Measurements from ENCODE around the gene PMEPA1.

The PMEPA1 gene

DNA sequence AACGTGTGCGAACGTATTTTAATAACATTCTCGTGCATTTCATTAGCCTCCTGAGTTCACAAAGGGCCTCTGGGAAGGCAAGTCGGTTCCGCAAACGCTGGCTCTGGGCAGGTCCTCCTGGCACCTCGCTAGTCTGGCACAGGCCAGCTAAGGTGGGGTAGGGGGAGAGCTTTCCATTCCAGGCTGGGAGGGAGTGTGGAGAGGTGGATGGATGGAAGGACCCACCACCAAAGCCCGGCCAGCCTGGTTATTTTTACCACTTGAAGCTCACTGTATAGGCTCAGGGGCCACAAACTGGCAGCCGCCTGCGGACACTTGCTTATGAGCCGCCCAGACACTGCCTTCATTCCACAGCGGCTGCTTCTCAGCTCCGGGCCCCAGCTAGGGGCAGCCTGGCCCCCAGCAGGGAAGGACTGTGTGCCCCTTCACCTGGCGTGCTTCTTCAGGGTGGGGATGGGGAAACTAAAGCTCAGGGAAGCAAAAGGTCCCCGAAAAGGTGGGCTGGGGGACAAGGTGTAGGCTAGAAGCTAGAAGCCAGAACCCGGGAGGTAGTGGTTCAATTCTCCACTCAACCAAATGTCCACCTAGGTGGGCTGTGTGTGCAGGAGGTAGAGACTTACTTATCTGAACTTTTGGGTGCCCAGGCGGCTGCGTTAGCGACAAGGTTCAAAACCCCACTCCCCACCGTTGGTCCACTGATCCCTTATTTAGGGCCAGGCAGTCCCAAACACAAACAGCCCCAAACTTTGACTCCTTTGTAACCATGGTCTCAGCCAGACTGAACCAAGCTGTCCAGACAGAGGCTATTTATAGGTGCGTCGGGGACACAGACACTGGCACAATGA is 1.7 kb downstream of the PMEPA1 start:
- Histone ChIP-seq H3K9me3 (replicated peaks in 1 of 2; ENCODE audit: control insufficient read depth in 2 of 2, insufficient read depth in 1 of 2, low read depth in 1 of 2, low read length in 2 of 2) (no peaks in the 10 kb centered on the region), H3K27ac (replicated peaks; ENCODE audit: low read length) (no peak overlapping the region), H3K4me2 (ENCODE audit: insufficient read depth, low read length, poor library complexity, severe bottlenecking) (no peak overlapping the region), H2BK5ac (ENCODE audit: low read length) (no peak overlapping the region), H2AK5ac (ENCODE audit: low read depth, low read length) (no peak overlapping the region), H4K8ac (ENCODE audit: low read depth, low read length) (no peak overlapping the region), H3K4me3 (ENCODE audit: low read length in 2 of 2) (peak overlapping the region in 1 of 2 donors; percentile 54), H2AFZ (ENCODE audit: low read length) (peak overlapping the region; percentile 79), H3K79me1 (ENCODE audit: low read depth, low read length) (no peaks in the 10 kb centered on the region), H3K18ac (ENCODE audit: low read length) (no peak overlapping the region), H3K4me1 (ENCODE audit: control insufficient read depth in 2 of 2, insufficient read depth in 1 of 2, low read depth in 1 of 2, low read length in 2 of 2) (peaks cover 3 to 28% of the 10 kb centered on the region in 2 donors), H3K27me3 (ENCODE audit: control insufficient read depth in 3 of 3, insufficient read depth in 3 of 3, low read depth in 1 of 3, low read length in 3 of 3) (peaks cover 20 to 71% (median 46%) of the 10 kb centered on the region in 3 experiments), H3K4ac (ENCODE audit: low read length) (no peak overlapping the region), H4K91ac (ENCODE audit: low read depth, low read length, poor library complexity) (no peak overlapping the region), H3K36me3 (replicated peaks in 1 of 2; ENCODE audit: control insufficient read depth in 2 of 2, insufficient read depth in 2 of 2, low read length in 2 of 2) (no peaks in the 10 kb centered on the region), H2BK12ac (ENCODE audit: low read length) (no peak overlapping the region), H3K14ac (ENCODE audit: low read length) (no peak overlapping the region), H3K23ac (ENCODE audit: low read depth, low read length, poor library complexity) (peak overlapping the region; percentile 53), H2BK15ac (ENCODE audit: low read length) (no peak overlapping the region), H2BK120ac (ENCODE audit: low read depth, low read length) (no peak overlapping the region), H3K9ac (ENCODE audit: low read depth, low read length, poor library complexity) (no peak overlapping the region)
- no peak for DNase-seq (ENCODE audit: low spot score)
- WGBS, 2 donors (ENCODE audit: extremely low coverage in 2 of 2, insufficient read length in 2 of 2, insufficient replicate concordance in 1 of 2), result no CpG with 5 or more reads among the region's 23 CpGs

DNA sequence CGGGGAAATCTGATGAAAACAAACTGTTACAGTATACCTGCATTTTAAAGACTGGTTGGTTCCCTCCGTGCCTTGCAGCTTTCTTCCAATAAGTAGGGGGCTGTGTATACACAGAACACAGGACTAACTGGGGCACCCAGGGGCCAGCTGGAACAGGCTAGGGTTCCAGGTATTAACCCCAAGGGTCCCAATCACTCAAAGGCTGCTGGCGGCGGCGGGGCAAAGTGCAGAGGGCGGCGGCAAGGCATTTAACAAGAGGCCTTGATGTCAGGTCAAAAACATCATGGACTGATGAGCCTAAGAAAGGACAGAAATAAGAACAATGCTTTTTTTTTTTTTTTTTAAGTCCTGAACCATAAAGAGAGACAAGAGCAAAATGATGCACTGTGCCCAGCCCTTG is 2.5 kb downstream of the PMEPA1 start:
- Histone ChIP-seq H3K4me3 (ENCODE audit: low read length in 2 of 2) (no peak overlapping the region), H3K9ac (ENCODE audit: low read depth, low read length, poor library complexity) (no peak overlapping the region), H3K4ac (ENCODE audit: low read length) (no peak overlapping the region), H3K27me3 (ENCODE audit: control insufficient read depth in 3 of 3, insufficient read depth in 3 of 3, low read depth in 1 of 3, low read length in 3 of 3) (peaks cover 20 to 70% (median 41%) of the 10 kb centered on the region in 3 experiments), H3K23ac (ENCODE audit: low read depth, low read length, poor library complexity) (no peak overlapping the region), H4K8ac (ENCODE audit: low read depth, low read length) (no peak overlapping the region), H3K79me1 (ENCODE audit: low read depth, low read length) (no peaks in the 10 kb centered on the region), H3K4me1 (ENCODE audit: control insufficient read depth in 2 of 2, insufficient read depth in 1 of 2, low read depth in 1 of 2, low read length in 2 of 2) (peaks cover 2 to 28% of the 10 kb centered on the region in 2 donors), H2BK15ac (ENCODE audit: low read length) (no peak overlapping the region), H3K18ac (ENCODE audit: low read length) (no peak overlapping the region), H3K14ac (ENCODE audit: low read length) (no peak overlapping the region), H2BK5ac (ENCODE audit: low read length) (no peak overlapping the region), H2BK12ac (ENCODE audit: low read length) (no peak overlapping the region), H3K4me2 (ENCODE audit: insufficient read depth, low read length, poor library complexity, severe bottlenecking) (no peak overlapping the region), H3K9me3 (replicated peaks in 1 of 2; ENCODE audit: control insufficient read depth in 2 of 2, insufficient read depth in 1 of 2, low read depth in 1 of 2, low read length in 2 of 2) (no peaks in the 10 kb centered on the region), H3K27ac (replicated peaks; ENCODE audit: low read length) (no peak overlapping the region), H2BK120ac (ENCODE audit: low read depth, low read length) (no peak overlapping the region), H4K91ac (ENCODE audit: low read depth, low read length, poor library complexity) (no peak overlapping the region), H3K36me3 (replicated peaks in 1 of 2; ENCODE audit: control insufficient read depth in 2 of 2, insufficient read depth in 2 of 2, low read length in 2 of 2) (no peaks in the 10 kb centered on the region), H2AFZ (ENCODE audit: low read length) (no peak overlapping the region), H2AK5ac (ENCODE audit: low read depth, low read length) (no peak overlapping the region)
- DNase-seq (ENCODE audit: low spot score), result no peak
- no CpG with 5 or more reads among the region's 7 CpGs for WGBS, 2 donors (ENCODE audit: extremely low coverage in 2 of 2, insufficient read length in 2 of 2, insufficient replicate concordance in 1 of 2)

DNA sequence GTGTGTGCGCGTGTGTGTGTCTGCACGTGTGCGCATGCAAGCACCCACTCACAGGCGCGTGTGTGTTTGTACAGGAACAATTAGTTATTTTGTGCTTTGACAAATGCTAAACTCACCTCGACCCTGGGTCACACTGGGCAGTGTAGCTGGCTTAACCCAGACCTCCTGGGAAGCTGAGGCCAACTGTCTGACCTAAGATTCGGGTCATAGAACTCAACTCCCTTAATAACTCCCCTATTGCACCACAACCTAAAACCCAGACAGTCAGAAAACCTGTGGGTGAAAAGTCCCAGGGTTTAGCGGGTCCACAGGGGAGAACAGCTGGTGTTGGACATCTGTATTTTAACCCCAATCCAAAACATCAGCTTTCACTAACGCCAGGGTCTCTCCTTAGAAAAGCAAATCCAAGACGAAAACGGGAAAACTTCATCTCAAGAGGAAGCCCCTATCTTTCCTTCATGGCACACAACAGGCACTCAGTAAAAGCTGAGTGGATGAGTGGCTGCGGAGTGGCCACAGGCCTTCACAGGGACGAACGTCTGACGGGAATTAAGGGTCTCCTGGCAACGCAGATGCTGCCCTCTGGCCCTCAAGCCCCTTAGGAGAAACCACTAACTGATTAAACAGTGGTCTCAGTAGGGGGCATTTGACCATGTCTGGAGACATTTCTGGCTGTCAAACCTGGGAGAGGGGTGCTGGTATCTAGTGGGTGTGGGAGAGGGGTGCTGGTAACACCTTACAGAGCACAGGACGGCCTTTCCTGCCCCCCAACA is 4.5 kb downstream of the PMEPA1 start:
- Histone ChIP-seq H3K27me3 (ENCODE audit: control insufficient read depth in 3 of 3, insufficient read depth in 3 of 3, low read depth in 1 of 3, low read length in 3 of 3) (peaks cover 20 to 49% (median 24%) of the 10 kb centered on the region in 3 experiments), H3K4me3 (ENCODE audit: low read length in 2 of 2) (no peak overlapping the region), H3K4ac (ENCODE audit: low read length) (no peak overlapping the region), H3K4me1 (ENCODE audit: control insufficient read depth in 2 of 2, insufficient read depth in 1 of 2, low read depth in 1 of 2, low read length in 2 of 2) (peaks cover 2 to 18% of the 10 kb centered on the region in 2 donors), H3K27ac (replicated peaks; ENCODE audit: low read length) (no peak overlapping the region), H3K9ac (ENCODE audit: low read depth, low read length, poor library complexity) (no peak overlapping the region), H4K91ac (ENCODE audit: low read depth, low read length, poor library complexity) (no peak overlapping the region), H3K4me2 (ENCODE audit: insufficient read depth, low read length, poor library complexity, severe bottlenecking) (no peak overlapping the region), H3K14ac (ENCODE audit: low read length) (no peak overlapping the region), H4K8ac (ENCODE audit: low read depth, low read length) (no peak overlapping the region), H2AK5ac (ENCODE audit: low read depth, low read length) (no peak overlapping the region), H3K9me3 (replicated peaks in 1 of 2; ENCODE audit: control insufficient read depth in 2 of 2, insufficient read depth in 1 of 2, low read depth in 1 of 2, low read length in 2 of 2) (no peaks in the 10 kb centered on the region), H3K23ac (ENCODE audit: low read depth, low read length, poor library complexity) (no peak overlapping the region), H2BK5ac (ENCODE audit: low read length) (no peak overlapping the region), H2BK15ac (ENCODE audit: low read length) (no peak overlapping the region), H3K18ac (ENCODE audit: low read length) (no peak overlapping the region), H3K79me1 (ENCODE audit: low read depth, low read length) (no peaks in the 10 kb centered on the region), H2AFZ (ENCODE audit: low read length) (no peak overlapping the region), H2BK12ac (ENCODE audit: low read length) (no peak overlapping the region), H2BK120ac (ENCODE audit: low read depth, low read length) (no peak overlapping the region), H3K36me3 (replicated peaks in 1 of 2; ENCODE audit: control insufficient read depth in 2 of 2, insufficient read depth in 2 of 2, low read length in 2 of 2) (no peaks in the 10 kb centered on the region)
- no CpG with 5 or more reads among the region's 18 CpGs for WGBS, 2 donors (ENCODE audit: extremely low coverage in 2 of 2, insufficient read length in 2 of 2, insufficient replicate concordance in 1 of 2)
- no peak for DNase-seq (ENCODE audit: low spot score)

DNA sequence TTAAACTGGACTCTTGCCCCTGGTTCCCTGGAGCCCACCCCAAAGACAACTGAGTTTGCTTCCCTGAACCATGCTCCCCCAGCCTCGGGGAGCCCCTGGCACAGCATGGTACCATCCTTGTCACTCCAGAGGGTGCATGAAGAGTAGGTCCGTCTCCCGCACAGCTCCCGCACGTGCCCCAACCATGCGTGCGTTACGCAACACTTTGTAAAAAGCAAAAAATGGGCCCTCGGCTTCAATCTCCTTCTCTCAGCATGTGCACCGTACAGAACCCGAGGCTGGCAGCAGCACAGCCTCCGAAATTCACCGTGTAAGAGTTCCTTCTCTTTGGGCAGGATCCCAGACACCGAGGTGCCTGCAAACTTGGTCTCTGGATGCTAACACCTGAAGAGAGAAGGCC is 5.6 kb downstream of the PMEPA1 start:
- H2BK5ac ChIP-seq (ENCODE audit: low read length), result no peak overlapping the region
- no peak overlapping the region for H3K14ac ChIP-seq (ENCODE audit: low read length)
- H3K36me3 ChIP-seq (replicated peaks in 1 of 2; ENCODE audit: control insufficient read depth in 2 of 2, insufficient read depth in 2 of 2, low read length in 2 of 2), result no peaks in the 10 kb centered on the region
- H2BK12ac ChIP-seq (ENCODE audit: low read length), result no peak overlapping the region
- H4K91ac ChIP-seq (ENCODE audit: low read depth, low read length, poor library complexity), result no peak overlapping the region
- H3K4me2 ChIP-seq (ENCODE audit: insufficient read depth, low read length, poor library complexity, severe bottlenecking), result no peak overlapping the region
- DNase-seq (ENCODE audit: low spot score), result no peak
- no peak overlapping the region for H2BK120ac ChIP-seq (ENCODE audit: low read depth, low read length)
- no peak overlapping the region for H3K4ac ChIP-seq (ENCODE audit: low read length)
- WGBS, 2 donors (ENCODE audit: extremely low coverage in 2 of 2, insufficient read length in 2 of 2, insufficient replicate concordance in 1 of 2), result no CpG with 5 or more reads among the region's 14 CpGs
- H3K27ac ChIP-seq (replicated peaks; ENCODE audit: low read length), result no peak overlapping the region
- no peak overlapping the region for H3K18ac ChIP-seq (ENCODE audit: low read length)
- H2AFZ ChIP-seq (ENCODE audit: low read length), result no peak overlapping the region
- H2BK15ac ChIP-seq (ENCODE audit: low read length), result no peak overlapping the region
- no peaks in the 10 kb centered on the region for H3K9me3 ChIP-seq (replicated peaks in 1 of 2; ENCODE audit: control insufficient read depth in 2 of 2, insufficient read depth in 1 of 2, low read depth in 1 of 2, low read length in 2 of 2)
- H4K8ac ChIP-seq (ENCODE audit: low read depth, low read length), result no peak overlapping the region
- peaks cover 20 to 45% (median 21%) of the 10 kb centered on the region in 3 experiments for H3K27me3 ChIP-seq (ENCODE audit: control insufficient read depth in 3 of 3, insufficient read depth in 3 of 3, low read depth in 1 of 3, low read length in 3 of 3)
- no peak overlapping the region for H3K9ac ChIP-seq (ENCODE audit: low read depth, low read length, poor library complexity)
- H2AK5ac ChIP-seq (ENCODE audit: low read depth, low read length), result peak overlapping the region; percentile 24
- H3K23ac ChIP-seq (ENCODE audit: low read depth, low read length, poor library complexity), result no peak overlapping the region
- peaks cover 2 to 18% of the 10 kb centered on the region in 2 donors for H3K4me1 ChIP-seq (ENCODE audit: control insufficient read depth in 2 of 2, insufficient read depth in 1 of 2, low read depth in 1 of 2, low read length in 2 of 2)
- H3K79me1 ChIP-seq (ENCODE audit: low read depth, low read length), result no peaks in the 10 kb centered on the region
- H3K4me3 ChIP-seq (ENCODE audit: low read length in 2 of 2), result no peak overlapping the region
